Keratinocyte (primary cell): ENCODE data around the gene MDM4. TPM values are rescaled to one million over a fixed set of nuclear protein-coding genes. Genes with fewer than 3 reads are reported as not detected.

ENCODE experiments used
- DNase-seq: peaks from one replicate; pipeline ENCODE4 v3.0.0-alpha.2; 2011; ENCODE audit warnings: low read depth, missing footprints, low spot score
- FAIRE-seq: peaks from 2 replicates; lab custom pipeline; 2011; peaks lifted over from hg19 to GRCh38; lab: Jason Lieb, UNC
- H2AFZ ChIP-seq: 2 replicates; pipeline ENCODE4 v1.6.0; 2012; ENCODE audit warnings: low read length, control low read depth, inconsistent platforms; ENCODE audit not compliant: control insufficient read depth
- H3K27ac ChIP-seq: 2 replicates; pipeline ENCODE4 v1.5.1; 2011; ENCODE audit warnings: low read length; ENCODE audit not compliant: control insufficient read depth, insufficient read depth
- H3K27me3 ChIP-seq: 3 replicates; pipeline ENCODE4 v1.6.0; 2011; ENCODE audit warnings: low read length; ENCODE audit not compliant: control insufficient read depth, insufficient read depth; ENCODE audit errors: extremely low read depth
- H3K36me3 ChIP-seq, 2 experiments: 2 replicates in 1 of 2; 3 replicates in 1 of 2; pipeline ENCODE4 v1.5.1; 2011; ENCODE audit warnings: low read length in 2 of 2, mild to moderate bottlenecking in 1 of 2; ENCODE audit not compliant: control insufficient read depth in 2 of 2, insufficient read depth in 2 of 2; ENCODE audit errors: extremely low read depth in 1 of 2
- H3K4me1 ChIP-seq: 3 replicates; pipeline ENCODE4 v1.5.1; 2011; ENCODE audit warnings: low read length; ENCODE audit not compliant: control insufficient read depth, insufficient read depth; ENCODE audit errors: extremely low read depth
- H3K4me2 ChIP-seq: 3 replicates; pipeline ENCODE4 v1.6.0; 2011; ENCODE audit warnings: low read depth, low read length; ENCODE audit not compliant: control insufficient read depth, insufficient read depth; ENCODE audit errors: extremely low read depth
- H3K4me3 ChIP-seq, 3 experiments: fragments of 200-600 bp in 1 of 3; sonication (generic) in 1 of 3; 2 replicates in 2 of 3; 3 replicates in 1 of 3; pipeline ENCODE4 v1.5.1; 2011 to 2016; ENCODE audit warnings: low read length in 3 of 3, mild to moderate bottlenecking in 3 of 3, control low read depth in 2 of 3, inconsistent platforms in 1 of 3, low read depth in 1 of 3, mixed read lengths in 1 of 3, mixed run types in 1 of 3, moderate library complexity in 1 of 3; ENCODE audit not compliant: control insufficient read depth in 2 of 3, insufficient read depth in 2 of 3; ENCODE audit errors: extremely low read depth in 1 of 3
- H3K79me2 ChIP-seq: 2 replicates; pipeline ENCODE4 v1.6.0; 2012; ENCODE audit warnings: low read length; ENCODE audit not compliant: control insufficient read depth, insufficient read depth
- H3K9ac ChIP-seq: 3 replicates; pipeline ENCODE4 v1.6.0; 2011; ENCODE audit warnings: low read length; ENCODE audit not compliant: control insufficient read depth, insufficient read depth; ENCODE audit errors: extremely low read depth
- H3K9me1 ChIP-seq: 3 replicates; pipeline ENCODE4 v1.6.0; 2011; ENCODE audit warnings: low read length; ENCODE audit not compliant: control insufficient read depth, insufficient read depth; ENCODE audit errors: extremely low read depth
- H3K9me3 ChIP-seq: 2 replicates; pipeline ENCODE4 v1.5.1; 2012; ENCODE audit warnings: low read depth, low read length; ENCODE audit not compliant: control insufficient read depth
- H4K20me1 ChIP-seq: 3 replicates; pipeline ENCODE4 v1.6.0; 2011; ENCODE audit warnings: low read length; ENCODE audit not compliant: control insufficient read depth, insufficient read depth; ENCODE audit errors: extremely low read depth
- EZH2 ChIP-seq: IDR thresholded peaks from one replicate; pipeline ENCODE4 v1.6.1; 2012; ENCODE audit warnings: inconsistent platforms, mild to moderate bottlenecking, low read length, moderate library complexity
- dilution Hi-C: fragments of 300-500 bp; cut with MboI; formaldehyde crosslinking; loops from one replicate; pipeline ENCODE4 v1.7.0; 2020; ENCODE audit warnings: low sequenced_read_pairs; ENCODE audit not compliant: extremely low pct_ligation_motif_present
- polyA plus RNA-seq, 5 experiments: library from polyadenylated mRNA; depleted of rRNA in 3 of 5; stranded (reverse) in 3 of 5; stranded (forward) in 1 of 5; unstranded in 1 of 5; fragments of >200 nt; gene quantifications; 1 replicate in 1 of 5; 2 replicates in 3 of 5; 3 replicates in 1 of 5; pipeline versions ENCODE4 v1.2.1 to v1.2.3, GENCODE V29; 2011 to 2012; ENCODE audit warnings: missing spikeins in 2 of 5, low read depth in 1 of 5, low replicate concordance in 1 of 5
- TF ChIP-seq, protein P1 (sequence below), 3 experiments: IDR thresholded peaks in 1 of 3; conservative IDR thresholded peaks in 1 of 3; optimal IDR thresholded peaks in 1 of 3; 2 replicates in 2 of 3; 3 replicates in 1 of 3; pipeline versions ENCODE3 to v1.5.1; 2011; ENCODE audit warnings: low read length in 3 of 3, mild to moderate bottlenecking in 3 of 3, moderate library complexity in 2 of 3, control low read depth in 1 of 3, inconsistent platforms in 1 of 3; ENCODE audit not compliant: insufficient read depth in 2 of 3; ENCODE audit errors: extremely low read depth in 1 of 3

The MDM4 gene
- polyA plus RNA-seq, 1 donor (not counting 4 experiments of a cell fraction or from before 2014, with no cell fraction given) = 17.8 TPM

GRCh38 chr1:204548265-204548664 lies 32.1 kb downstream of the MDM4 start:
- Histone ChIP-seq H3K36me3 (peaks cover 13 to 24% of the 10 kb centered on the region in 2 experiments), H2AFZ (no peak overlapping the region), H3K9me3 (no peaks in the 10 kb centered on the region), H3K4me2 (no peak overlapping the region), H3K27ac (no peak overlapping the region), H4K20me1 (no peaks in the 10 kb centered on the region), H3K4me1 (peaks cover 13% of the 10 kb centered on the region), H3K9ac (no peak overlapping the region), H3K27me3 (no peaks in the 10 kb centered on the region), H3K4me3 (no peak overlapping the region), H3K79me2 (no peaks in the 10 kb centered on the region), H3K9me1 (peaks cover 4% of the 10 kb centered on the region)
- FAIRE-seq (no peak), DNase-seq (no peak)
- dilution Hi-C loops = no loop called here
- TF ChIP-seq, protein P1, sequence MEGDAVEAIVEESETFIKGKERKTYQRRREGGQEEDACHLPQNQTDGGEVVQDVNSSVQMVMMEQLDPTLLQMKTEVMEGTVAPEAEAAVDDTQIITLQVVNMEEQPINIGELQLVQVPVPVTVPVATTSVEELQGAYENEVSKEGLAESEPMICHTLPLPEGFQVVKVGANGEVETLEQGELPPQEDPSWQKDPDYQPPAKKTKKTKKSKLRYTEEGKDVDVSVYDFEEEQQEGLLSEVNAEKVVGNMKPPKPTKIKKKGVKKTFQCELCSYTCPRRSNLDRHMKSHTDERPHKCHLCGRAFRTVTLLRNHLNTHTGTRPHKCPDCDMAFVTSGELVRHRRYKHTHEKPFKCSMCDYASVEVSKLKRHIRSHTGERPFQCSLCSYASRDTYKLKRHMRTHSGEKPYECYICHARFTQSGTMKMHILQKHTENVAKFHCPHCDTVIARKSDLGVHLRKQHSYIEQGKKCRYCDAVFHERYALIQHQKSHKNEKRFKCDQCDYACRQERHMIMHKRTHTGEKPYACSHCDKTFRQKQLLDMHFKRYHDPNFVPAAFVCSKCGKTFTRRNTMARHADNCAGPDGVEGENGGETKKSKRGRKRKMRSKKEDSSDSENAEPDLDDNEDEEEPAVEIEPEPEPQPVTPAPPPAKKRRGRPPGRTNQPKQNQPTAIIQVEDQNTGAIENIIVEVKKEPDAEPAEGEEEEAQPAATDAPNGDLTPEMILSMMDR (optimal IDR thresholded peaks at IDR 0.05 in 1 of 3, IDR thresholded peaks at IDR 0.05 in 1 of 3, conservative IDR thresholded peaks at IDR 0.05 in 1 of 3; ENCODE audit: extremely low read depth in 1 of 3, insufficient read depth in 2 of 3, low read length in 3 of 3) = no peak
- TF ChIP-seq EZH2 = no peak

DNA sequence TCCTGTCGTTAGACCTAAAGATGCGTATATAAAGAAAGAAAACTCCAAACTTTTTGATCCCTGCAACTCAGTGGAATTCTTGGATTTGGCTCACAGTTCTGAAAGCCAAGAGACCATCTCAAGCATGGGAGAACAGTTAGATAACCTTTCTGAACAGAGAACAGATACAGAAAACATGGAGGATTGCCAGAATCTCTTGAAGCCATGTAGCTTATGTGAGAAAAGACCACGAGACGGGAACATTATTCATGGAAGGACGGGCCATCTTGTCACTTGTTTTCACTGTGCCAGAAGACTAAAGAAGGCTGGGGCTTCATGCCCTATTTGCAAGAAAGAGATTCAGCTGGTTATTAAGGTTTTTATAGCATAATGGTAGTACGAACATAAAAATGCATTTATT lies 33.1 kb downstream of the MDM4 start:
- no peak overlapping the region for H3K4me3 ChIP-seq
- H3K9ac ChIP-seq = no peak overlapping the region
- H2AFZ ChIP-seq = no peak overlapping the region
- peaks cover 2% of the 10 kb centered on the region for H3K9me1 ChIP-seq
- dilution Hi-C loops = no loop called here
- peaks cover 12 to 26% of the 10 kb centered on the region in 2 experiments for H3K36me3 ChIP-seq
- no peaks in the 10 kb centered on the region for H3K79me2 ChIP-seq
- H3K27ac ChIP-seq = no peak overlapping the region
- H3K27me3 ChIP-seq = no peaks in the 10 kb centered on the region
- H3K4me2 ChIP-seq = no peak overlapping the region
- FAIRE-seq (no peak), DNase-seq (no peak)
- H3K9me3 ChIP-seq = no peaks in the 10 kb centered on the region
- peaks cover 8% of the 10 kb centered on the region for H3K4me1 ChIP-seq
- TF ChIP-seq, protein P1 (optimal IDR thresholded peaks at IDR 0.05 in 1 of 3, IDR thresholded peaks at IDR 0.05 in 1 of 3, conservative IDR thresholded peaks at IDR 0.05 in 1 of 3; ENCODE audit: extremely low read depth in 1 of 3, insufficient read depth in 2 of 3, low read length in 3 of 3) = no peak
- TF ChIP-seq EZH2 = no peak
- no peaks in the 10 kb centered on the region for H4K20me1 ChIP-seq
